Urothelium cell line (cell line): ENCODE measurements around the gene MAP3K5.

Experiments
- DNase-seq: peaks from one replicate; pipeline ENCODE4 v3.0.0; 2011; ENCODE audit warnings: low spot score, mixed read lengths
- FAIRE-seq: peaks from 2 replicates; lab custom pipeline; 2011; peaks lifted over from hg19 to GRCh38; lab: Jason Lieb, UNC

The MAP3K5 gene

DNA sequence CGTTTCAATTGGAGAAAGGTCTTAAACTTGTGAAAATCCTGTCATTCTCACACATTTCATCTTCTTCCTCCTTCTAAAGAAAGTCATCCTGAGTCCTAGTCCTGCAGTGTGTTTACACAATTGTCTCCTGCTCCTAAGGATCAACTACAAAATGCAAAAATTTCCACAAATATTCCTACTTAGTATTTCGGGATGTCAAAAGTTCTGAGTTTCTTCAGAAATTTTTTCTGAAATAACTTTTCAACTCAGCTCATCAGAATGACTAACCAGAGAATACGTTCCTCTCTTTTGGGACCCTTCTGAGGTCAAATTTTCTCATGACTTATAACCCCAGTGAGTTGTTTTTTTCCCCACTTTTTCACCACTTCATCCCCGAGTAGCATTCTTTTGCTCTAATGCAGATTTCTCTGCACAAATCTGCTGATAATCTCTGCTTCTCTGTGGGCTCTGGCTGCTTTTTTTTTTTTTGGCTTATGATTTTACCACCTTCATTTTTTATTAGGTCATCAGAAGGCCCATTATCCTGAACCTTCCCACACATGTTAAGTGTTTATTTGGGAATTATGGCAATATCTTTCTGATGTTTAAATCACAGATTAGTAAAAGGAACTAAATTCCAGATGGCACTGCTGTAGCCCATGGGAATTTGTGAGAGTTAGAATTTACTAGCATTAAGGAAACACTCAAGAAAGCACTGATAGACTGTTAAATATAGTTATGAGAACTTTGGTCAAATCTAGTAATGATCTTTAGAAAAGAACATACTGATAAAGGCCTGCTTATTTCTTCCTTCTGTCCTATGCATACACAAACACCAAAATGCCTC lies 41.4 kb downstream of the MAP3K5 start:
- DNase-seq, result no peak
- FAIRE-seq, result no peak

DNA sequence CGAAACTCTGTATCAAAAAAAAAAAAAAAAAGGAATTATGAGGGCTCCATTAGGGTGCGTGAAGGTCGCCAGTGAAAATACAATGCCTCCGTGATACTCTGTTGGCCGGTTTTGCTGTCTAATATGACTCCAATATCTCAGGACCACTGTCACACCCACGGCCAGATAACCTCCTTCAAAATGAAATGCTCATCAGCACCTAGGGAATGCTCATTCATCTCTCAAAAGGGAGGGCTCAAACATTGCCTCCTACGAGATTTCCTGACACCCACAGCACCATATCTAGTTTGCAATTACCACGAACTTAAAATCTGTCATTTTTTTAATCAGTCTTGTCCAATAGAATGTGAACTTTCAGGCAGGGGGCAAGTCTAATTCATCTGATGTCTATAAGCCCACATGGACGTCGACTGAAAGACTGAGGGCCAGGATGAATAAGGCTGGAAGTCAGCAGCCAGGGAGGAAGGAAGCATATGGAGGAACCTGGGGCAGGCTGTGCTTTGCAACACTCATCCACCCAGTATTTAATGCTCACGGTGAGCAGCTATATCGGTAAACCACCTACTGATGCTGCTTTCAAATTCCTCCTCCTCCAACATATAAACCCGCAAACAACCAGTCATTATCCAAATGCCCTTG lies 42.8 kb downstream of the MAP3K5 start:
- DNase-seq (no peak), FAIRE-seq (no peak)

DNA sequence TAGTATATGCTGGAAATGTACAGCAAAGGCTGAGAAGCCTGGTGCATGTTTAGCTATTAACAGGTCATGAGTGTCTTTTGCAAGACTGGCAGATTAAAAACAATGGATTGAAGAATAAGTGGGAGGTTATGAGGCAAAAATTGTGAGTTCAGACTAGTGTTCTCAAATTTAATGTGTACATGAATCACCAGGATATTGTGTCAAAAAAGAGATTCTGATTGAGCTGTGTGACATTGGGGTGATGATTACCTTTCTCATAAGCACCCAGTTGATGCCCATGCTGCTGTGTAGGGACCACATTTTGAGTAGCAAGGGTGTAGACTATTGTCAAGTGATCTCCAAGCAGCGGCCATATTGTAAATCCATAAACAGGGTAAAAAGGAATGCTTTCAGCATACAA lies 44.8 kb downstream of the MAP3K5 start:
- DNase-seq (no peak), FAIRE-seq (no peak)

DNA sequence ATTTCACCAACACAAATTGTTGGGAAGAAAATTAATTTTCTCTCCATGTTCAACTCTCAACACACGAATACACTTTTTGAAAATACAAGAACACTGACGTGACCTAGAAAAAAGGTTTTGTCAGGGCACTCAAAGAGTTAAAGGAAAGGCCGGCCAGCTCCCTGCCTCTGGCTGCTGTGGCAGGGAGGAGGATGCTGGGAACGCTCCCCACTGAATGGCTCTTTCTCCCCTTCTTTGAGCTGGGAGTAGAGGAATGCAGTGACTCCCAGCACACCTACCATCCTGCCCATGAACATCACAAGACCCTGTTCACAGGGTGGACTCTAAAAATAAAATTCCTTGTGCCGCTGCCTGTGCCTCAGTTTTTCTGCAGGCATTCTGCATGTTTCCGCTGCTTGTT lies 47.0 kb downstream of the MAP3K5 start:
- FAIRE-seq (no peak), DNase-seq (no peak)

DNA sequence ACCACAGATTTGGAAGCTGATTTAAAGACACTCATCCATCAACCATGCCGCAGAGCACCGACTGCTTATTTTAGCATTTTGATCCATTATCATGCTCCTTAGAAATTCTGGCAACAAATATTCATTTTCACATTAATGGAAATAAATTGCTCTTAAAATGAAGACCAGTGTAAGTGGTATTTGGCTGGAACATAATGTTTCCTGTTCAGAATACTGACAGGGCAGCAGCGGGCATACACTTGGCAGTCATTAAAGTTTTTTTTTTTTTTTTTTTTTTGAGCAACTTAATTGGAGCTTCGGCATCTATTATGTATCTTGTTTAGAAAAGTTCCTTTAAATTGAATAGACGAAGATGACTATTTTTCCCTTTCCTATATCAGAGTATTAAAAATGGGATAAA lies 47.4 kb downstream of the MAP3K5 start:
- no peak for FAIRE-seq
- DNase-seq, result no peak

DNA sequence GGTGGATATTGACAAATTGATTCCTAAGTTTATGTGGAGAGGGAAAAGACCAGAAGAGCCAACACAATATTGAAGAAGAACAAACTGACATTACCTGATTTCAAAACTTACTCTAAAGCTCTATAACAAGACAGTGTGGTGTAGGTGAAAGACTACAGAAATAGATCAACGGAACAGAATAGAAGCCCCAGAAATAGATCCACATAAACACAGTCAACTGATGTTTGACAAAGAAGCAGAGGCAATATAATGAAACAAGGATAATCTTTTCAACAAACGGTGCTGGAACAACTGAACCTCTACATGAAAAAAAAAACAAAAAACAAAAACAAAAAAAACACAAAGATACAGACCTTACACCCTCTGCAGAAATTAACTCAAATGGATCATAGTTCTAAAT lies 50.2 kb downstream of the MAP3K5 start:
- DNase-seq (no peak), FAIRE-seq (no peak)

DNA sequence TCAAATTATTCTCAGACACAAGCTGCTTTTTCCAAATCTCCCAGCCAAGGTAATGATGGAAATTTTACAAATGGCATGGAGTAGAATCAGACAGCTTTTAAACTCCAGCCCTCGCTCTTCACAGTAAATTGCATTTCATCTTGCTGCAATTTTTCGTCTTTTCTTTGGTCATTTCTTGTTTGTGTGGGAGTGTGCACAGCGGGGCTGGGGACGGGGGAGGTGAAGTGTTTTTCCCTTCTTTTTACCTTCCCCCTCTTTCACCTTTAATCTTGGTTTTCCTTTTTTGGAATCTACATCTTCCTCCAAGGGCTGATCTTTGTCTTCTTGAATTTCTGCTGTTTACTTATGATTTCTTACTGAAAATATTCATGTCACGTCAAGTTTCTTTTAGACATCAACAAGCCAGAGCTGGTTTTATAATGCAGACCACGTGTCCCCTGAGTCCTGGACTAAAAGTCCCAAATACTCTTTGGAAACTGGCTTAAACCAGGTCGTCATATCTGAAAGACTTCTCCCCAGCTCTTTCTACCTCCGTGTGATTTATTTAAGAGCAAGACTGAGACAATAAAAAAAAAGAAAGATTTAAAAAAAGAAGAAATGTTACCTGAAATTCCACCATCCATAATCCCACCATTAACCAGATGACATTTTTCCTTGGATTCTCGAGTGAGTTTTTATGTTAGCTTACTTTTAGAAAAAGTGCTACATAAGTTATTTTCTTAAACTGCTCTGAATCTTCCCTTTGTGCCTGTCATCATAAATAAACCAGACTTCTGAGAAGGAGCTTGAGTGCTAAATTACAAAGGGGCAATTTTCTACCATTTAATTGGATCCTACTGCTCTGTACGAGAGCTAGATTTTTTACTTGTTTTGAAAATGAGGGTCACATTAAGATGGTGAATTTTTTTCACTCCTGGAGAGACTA lies 52.0 kb downstream of the MAP3K5 start:
- DNase-seq (no peak), FAIRE-seq (no peak)

GRCh38 chr6:136739501-136739900 lies 52.8 kb downstream of the MAP3K5 start:
- no peak for DNase-seq
- FAIRE-seq, result no peak

DNA sequence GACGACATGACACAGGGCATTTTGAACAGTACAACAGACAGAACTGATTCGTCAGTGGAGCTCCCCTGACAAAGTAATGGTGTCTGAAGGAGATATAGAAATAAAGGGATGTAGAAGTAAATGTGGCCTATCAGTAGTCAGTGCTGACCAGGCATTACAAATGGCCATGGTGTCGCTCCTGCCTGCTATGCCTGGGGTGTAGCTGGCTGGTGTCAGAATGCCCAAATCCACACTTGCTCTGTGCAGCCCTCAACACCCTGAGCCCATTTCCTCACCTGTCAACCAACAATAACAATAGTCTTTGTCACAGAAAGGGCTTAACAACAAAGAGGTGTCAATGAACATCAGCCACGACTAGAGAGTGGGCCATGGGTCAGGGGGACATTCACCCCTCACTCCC lies 53.2 kb downstream of the MAP3K5 start:
- FAIRE-seq, result no peak
- no peak for DNase-seq

DNA sequence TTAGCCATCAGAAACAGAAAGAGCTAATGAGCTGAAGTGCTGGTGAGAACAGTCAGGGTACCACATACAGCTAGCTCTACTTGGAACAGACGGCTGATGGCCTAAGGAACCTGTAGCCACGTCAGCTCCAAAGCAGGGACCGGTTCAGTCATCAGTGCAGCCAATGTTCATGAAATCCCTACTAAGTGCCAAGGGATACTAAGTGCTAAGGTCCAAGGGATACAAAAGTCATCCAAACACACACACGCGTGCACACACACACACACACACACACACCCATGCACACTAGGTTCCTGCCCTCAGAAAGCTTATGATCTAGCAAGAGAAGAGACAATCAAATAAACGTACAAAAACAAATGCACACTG lies 53.6 kb downstream of the MAP3K5 start:
- peak; percentile 53 for FAIRE-seq
- no peak for DNase-seq

GRCh38 chr6:136737871-136738691 lies 54.2 kb downstream of the MAP3K5 start:
- FAIRE-seq (no peak), DNase-seq (no peak)

DNA sequence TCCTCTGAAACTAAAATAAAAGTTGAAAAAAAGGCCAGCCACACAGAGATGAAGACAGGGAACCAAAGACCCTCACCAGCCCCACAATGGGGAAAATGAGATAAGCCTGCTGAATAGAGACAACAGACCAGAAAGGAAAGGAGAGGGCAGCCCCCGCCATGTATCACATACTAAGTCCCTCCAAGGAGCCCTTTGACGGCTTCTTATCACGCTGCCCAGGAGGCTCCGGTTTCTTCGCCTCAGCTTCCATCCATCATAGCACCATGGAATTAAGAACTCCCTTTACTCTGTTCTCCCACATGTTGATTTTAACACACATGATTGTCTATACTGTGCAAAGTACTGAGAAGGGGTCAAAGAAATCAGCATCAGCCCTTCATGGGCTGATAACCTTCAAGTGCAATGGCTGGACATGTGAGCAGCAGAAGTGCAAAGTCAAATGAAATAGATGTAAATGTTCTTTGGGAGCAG lies 54.9 kb downstream of the MAP3K5 start:
- DNase-seq (no peak), FAIRE-seq (no peak)

GRCh38 chr6:136736281-136736960 lies 55.9 kb downstream of the MAP3K5 start:
- DNase-seq (no peak), FAIRE-seq (no peak)

- DNase-seq (no peak), FAIRE-seq (no peak)
Measured at GRCh38 chr6:136734977-136735376, 57.3 kb downstream of the MAP3K5 start.

DNA sequence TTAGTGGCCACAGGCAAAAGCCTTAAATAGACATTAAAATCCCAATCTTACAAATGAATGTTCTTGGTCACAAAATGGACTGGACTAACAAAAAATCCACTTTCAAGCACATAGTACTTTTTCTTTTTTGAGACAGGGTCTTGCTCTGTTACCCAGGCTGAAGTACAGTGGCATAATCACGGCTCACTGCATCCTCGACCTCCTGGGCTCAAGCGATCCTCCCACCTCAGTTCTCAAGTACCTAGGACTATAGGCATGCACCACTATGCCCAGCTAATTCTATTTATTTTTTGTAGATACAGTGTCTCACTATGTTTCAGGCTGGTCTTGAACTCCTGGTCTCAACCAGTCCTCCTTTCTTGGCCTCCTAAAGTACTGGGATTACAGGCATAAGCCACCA lies 59.4 kb downstream of the MAP3K5 start:
- DNase-seq (no peak), FAIRE-seq (no peak)

- FAIRE-seq (no peak), DNase-seq (no peak)
Measured at GRCh38 chr6:136729832-136730231, 62.4 kb downstream of the MAP3K5 start.

DNA sequence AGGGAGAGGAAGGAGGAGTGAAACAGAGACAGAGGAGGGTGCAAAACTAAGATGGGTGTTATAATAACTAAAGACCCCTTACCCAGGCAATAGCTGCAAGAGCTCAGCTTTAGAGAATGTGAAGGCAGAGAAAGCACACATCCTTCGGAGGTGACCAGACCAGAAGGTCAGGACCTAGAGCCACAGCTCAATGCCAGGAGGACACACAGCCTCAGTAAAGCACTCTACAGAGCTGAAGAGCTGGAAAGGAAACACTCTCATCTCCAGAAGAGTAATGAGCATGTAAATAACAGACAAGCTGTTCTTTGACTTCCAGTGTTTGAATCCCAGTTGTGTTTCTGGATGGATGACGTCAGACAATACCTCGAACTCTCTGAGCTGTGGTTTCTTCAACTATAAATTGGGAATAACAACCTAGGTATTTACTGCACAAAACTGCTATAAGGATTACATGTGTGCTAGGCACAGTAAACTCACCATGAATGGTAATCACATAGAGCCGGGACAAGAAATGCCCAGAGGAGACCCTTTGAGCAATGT lies 63.2 kb downstream of the MAP3K5 start:
- DNase-seq (no peak), FAIRE-seq (no peak)

DNA sequence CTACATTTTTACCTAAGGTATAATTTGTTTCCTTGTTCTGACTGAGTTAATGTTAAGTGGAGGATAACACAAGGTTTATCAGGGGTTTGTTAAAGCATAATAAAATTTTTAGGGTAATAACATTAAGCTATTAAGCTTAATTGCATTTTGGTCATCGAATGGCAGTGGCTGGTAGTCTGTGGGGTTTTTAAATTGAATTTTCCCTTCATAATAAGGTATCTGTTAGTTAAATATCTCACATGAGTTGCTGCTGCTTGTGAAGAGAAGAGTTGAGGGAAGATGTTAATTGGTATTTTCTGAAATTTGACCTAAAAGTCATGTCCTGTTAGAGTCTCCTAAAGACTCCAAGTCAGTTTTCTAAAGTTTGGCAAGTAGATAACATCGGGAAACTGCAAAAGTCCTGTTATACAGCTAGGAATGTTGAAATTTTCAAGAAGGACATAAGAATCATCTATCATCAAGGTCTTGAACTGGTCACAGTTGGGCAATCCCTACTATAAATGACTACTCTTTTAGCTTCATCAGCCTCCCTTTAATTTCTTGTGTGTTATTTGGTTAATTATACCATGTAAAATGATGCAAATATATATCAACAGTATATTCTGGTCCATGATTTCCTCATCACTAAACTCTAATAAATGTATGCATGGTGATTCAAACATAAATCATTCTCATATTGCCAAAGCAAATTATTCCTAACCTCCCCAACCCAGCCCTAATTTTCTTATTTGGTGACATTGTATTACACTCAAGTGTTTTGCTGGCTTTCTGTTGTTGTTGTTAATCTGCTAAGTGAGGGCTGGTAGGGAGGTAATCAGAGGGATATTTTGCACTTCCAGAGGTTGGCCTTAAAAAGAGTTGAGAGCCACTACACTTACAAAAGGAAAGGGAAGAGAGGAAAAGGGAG lies 64.0 kb downstream of the MAP3K5 start:
- FAIRE-seq (no peak), DNase-seq (no peak)
